Osteoblast (primary cell): ENCODE results near the gene GCFC2. TPM values are rescaled to one million over a fixed set of nuclear protein-coding genes. Genes with fewer than 3 reads are reported as not detected.

Experiments used
- DNase-seq: peaks from one replicate; pipeline ENCODE4 v3.0.0; 2011; ENCODE audit warnings: low spot score, mixed read lengths; ENCODE audit not compliant: insufficient read length; ENCODE audit errors: missing footprints
- H2AFZ ChIP-seq: 2 replicates; pipeline ENCODE4 v1.6.0; 2011; ENCODE audit warnings: mild to moderate bottlenecking, low read length
- H3K27ac ChIP-seq: 2 replicates; pipeline ENCODE4 v1.5.1; 2011; ENCODE audit warnings: mild to moderate bottlenecking, low read depth, low read length, moderate library complexity
- H3K27me3 ChIP-seq: 2 replicates; pipeline ENCODE4 v1.6.0; 2012; ENCODE audit warnings: mild to moderate bottlenecking, control low read depth, inconsistent platforms, low read length, moderate library complexity; ENCODE audit not compliant: insufficient read depth
- H3K36me3 ChIP-seq: 2 replicates; pipeline ENCODE4 v1.5.1; 2011; ENCODE audit warnings: mild to moderate bottlenecking, low read length, control low read depth, moderate library complexity; ENCODE audit not compliant: insufficient read depth
- H3K4me1 ChIP-seq: 2 replicates; pipeline ENCODE4 v1.5.1; 2011; ENCODE audit warnings: mild to moderate bottlenecking, low read length, control low read depth, moderate library complexity; ENCODE audit not compliant: insufficient read depth
- H3K4me2 ChIP-seq: 2 replicates; pipeline ENCODE4 v1.6.0; 2011; ENCODE audit warnings: mild to moderate bottlenecking, low read length; ENCODE audit not compliant: insufficient read depth
- H3K4me3 ChIP-seq: fragments of 200-600 bp; sonication (generic); 3 replicates; pipeline ENCODE4 v1.5.1; 2012; ENCODE audit warnings: mild to moderate bottlenecking, low read length, inconsistent platforms; ENCODE audit not compliant: insufficient read depth
- H3K79me2 ChIP-seq: 2 replicates; pipeline ENCODE4 v1.6.0; 2012; ENCODE audit warnings: mild to moderate bottlenecking, low read length, control low read depth, inconsistent platforms; ENCODE audit not compliant: insufficient read depth
- H3K9me3 ChIP-seq: 2 replicates; pipeline ENCODE4 v1.5.1; 2011; ENCODE audit warnings: low read depth, low read length, control low read depth
- H4K20me1 ChIP-seq: 2 replicates; pipeline ENCODE4 v1.6.0; 2012; ENCODE audit warnings: mild to moderate bottlenecking, low read length, control low read depth; ENCODE audit not compliant: insufficient read depth
- CTCF ChIP-seq: IDR thresholded peaks from 2 replicates; pipeline ENCODE4 v1.5.1; 2011; ENCODE audit warnings: mild to moderate bottlenecking, low read depth, low read length, moderate library complexity; ENCODE audit errors: extremely low read depth
- total RNA-seq: library from RNA; depleted of rRNA; stranded (reverse); fragments of >200 nt; gene quantifications from 2 replicates; pipeline ENCODE4 v1.2.3, GENCODE V29; 2012

The GCFC2 gene
- total RNA-seq, 1 donor: 19.5 TPM

DNA sequence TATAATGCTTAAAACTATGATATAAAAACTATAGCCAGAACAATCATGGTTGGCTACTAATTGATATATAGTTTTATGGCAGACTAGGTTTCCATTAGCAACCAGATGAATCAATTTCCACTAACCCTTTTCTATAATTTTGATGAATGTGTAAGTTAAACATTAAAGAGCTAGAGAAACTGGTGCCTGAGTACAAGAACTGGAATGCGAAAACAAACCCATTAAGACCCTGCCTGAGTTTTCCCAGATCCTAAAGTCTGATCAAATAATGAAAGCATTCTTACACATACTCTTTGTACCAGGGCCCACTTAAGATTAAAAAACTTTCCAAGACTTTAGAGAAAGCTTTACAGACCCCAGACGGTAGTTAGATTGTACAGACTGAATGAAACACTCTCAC, 42.8 kb downstream of the GCFC2 start:
- no peak for DNase-seq
- Histone ChIP-seq H3K79me2 (no peaks in the 10 kb centered on the region), H3K27ac (no peak overlapping the region), H2AFZ (no peak overlapping the region), H3K36me3 (peaks cover 27% of the 10 kb centered on the region), H3K4me3 (no peak overlapping the region), H3K4me1 (no peaks in the 10 kb centered on the region), H3K27me3 (no peaks in the 10 kb centered on the region), H4K20me1 (no peaks in the 10 kb centered on the region), H3K9me3 (no peaks in the 10 kb centered on the region), H3K4me2 (no peak overlapping the region)
- no peak for TF ChIP-seq CTCF

DNA sequence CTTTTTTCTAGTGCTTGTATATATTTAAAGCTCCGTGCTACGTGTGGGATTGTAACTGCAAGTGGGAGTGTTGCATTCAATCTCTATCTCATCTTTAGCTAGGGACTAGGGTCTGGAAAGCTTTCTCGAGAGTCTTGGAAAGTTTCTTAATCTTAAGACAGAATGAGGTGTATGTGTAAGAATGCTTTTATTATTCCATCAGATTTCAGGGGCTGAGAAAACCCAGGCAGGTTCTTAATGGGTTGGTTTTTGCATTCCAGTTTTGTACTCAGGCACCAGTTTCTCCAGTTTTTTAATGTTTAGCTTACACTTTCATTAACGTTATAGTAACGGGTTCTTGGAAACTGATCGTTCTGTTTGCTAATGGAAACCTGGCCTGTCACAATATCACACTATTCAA, 43.8 kb downstream of the GCFC2 start:
- no peaks in the 10 kb centered on the region for H3K79me2 ChIP-seq
- H3K27me3 ChIP-seq: no peaks in the 10 kb centered on the region
- H2AFZ ChIP-seq: no peak overlapping the region
- no peak overlapping the region for H3K4me2 ChIP-seq
- no peak overlapping the region for H3K27ac ChIP-seq
- peaks cover 27% of the 10 kb centered on the region for H3K36me3 ChIP-seq
- H3K4me3 ChIP-seq: no peak overlapping the region
- H3K4me1 ChIP-seq: no peaks in the 10 kb centered on the region
- H3K9me3 ChIP-seq: no peaks in the 10 kb centered on the region
- H4K20me1 ChIP-seq: no peaks in the 10 kb centered on the region
- no peak for TF ChIP-seq CTCF
- DNase-seq: no peak

DNA sequence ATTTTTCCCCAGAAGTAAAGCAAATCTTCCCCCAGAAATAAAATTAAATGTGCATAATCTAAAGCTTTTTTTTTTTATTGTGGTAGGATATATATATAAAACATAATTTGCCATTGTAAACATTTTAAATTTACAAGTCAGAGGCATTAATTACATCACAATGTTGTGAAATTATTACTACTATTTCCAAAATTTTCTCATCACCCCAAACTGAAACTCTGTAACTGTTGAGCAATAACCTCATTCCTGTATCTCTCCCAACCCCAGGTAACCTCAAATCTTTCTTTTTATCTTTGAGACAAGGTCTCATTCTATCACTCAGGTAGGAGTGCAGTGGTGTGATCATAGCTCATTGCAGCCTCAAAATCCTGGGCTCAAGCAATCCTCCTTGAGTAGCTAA, 52.9 kb downstream of the GCFC2 start:
- Histone ChIP-seq H3K36me3 (peaks cover 66% of the 10 kb centered on the region), H3K27ac (no peak overlapping the region), H3K4me3 (no peak overlapping the region), H3K79me2 (peaks cover 9% of the 10 kb centered on the region), H2AFZ (no peak overlapping the region), H4K20me1 (no peaks in the 10 kb centered on the region), H3K4me1 (no peaks in the 10 kb centered on the region), H3K4me2 (no peak overlapping the region), H3K27me3 (no peaks in the 10 kb centered on the region), H3K9me3 (no peaks in the 10 kb centered on the region)
- TF ChIP-seq CTCF: no peak
- no peak for DNase-seq

DNA sequence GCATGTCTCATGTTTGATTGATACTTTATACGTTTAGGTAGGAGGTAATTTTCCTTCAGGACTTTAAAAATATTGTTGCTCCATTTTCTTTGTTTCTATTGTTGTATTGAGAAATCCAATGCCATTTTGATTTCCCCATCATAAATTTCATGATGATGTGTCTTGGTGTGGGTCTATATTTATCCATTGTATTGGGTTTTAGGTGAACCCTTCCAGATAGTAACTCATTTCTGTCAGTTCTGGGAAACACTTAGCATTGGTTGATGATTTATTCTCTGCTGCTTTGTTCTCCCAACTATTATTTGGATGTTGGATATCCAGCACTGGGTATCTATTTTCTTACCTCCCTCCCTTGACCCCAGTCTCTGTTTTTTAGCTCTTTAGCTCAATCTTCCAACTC, 54.2 kb downstream of the GCFC2 start:
- Histone ChIP-seq H3K4me2 (no peak overlapping the region), H3K79me2 (peaks cover 8% of the 10 kb centered on the region), H2AFZ (no peak overlapping the region), H4K20me1 (no peaks in the 10 kb centered on the region), H3K27ac (no peak overlapping the region), H3K9me3 (no peaks in the 10 kb centered on the region), H3K36me3 (peaks cover 70% of the 10 kb centered on the region), H3K4me1 (no peaks in the 10 kb centered on the region), H3K27me3 (no peaks in the 10 kb centered on the region), H3K4me3 (no peak overlapping the region)
- no peak for DNase-seq
- no peak for TF ChIP-seq CTCF
